K562 (cell line): ENCODE data around the gene PTGER4. TPM values are rescaled to one million over a fixed set of nuclear protein-coding genes. Genes with fewer than 3 reads are reported as not detected.

ENCODE experiments used
- ATAC-seq: fragments of 200-7000 bp; cut with Tn5 transposase; 3 replicates; pipeline ENCODE4 v1.9.1; 2020; ENCODE audit warnings: moderate library complexity
- BruUV-seq: library from RNA; stranded (reverse); fragments of 400-500 nt; replicated peaks from 2 replicates; lab custom pipeline; 2021; lab: Mats Ljungman, UMichigan
- CTCF ChIA-PET: fragments of 300-600 bp; formaldehyde crosslinking; extraction: SDS; loops from one replicate; lab custom pipeline; 2021; ENCODE audit warnings: low intra/inter-chr PET ratio; lab: Yijun Ruan, JAX
- POLR2A ChIA-PET: fragments of 300-600, 350-650 bp; sonication (Branson Sonifier 250); formaldehyde crosslinking; extraction: SDS; loops from one replicate; lab custom pipeline; 2021; ENCODE audit warnings: antibody characterized with exemption, inconsistent platforms; lab: Yijun Ruan, JAX
- DNase-seq, 4 experiments: peaks; one replicate each; pipeline versions ENCODE4 v3.0.0 to v3.0.0-alpha.2; 2011 to 2018; ENCODE audit warnings: low spot score in 3 of 4, mixed read lengths in 3 of 4; ENCODE audit errors: extremely low read depth in 1 of 4
- FAIRE-seq: peaks from 2 replicates; lab custom pipeline; 2011; peaks lifted over from hg19 to GRCh38; lab: Jason Lieb, UNC
- H2AFZ ChIP-seq: 2 replicates; pipeline ENCODE4 v1.6.0; 2011; ENCODE audit warnings: low read depth, low read length, control low read depth, inconsistent platforms
- H3K27ac ChIP-seq: fragments of 200-600 bp; 3 replicates; pipeline ENCODE4 v1.8.0; 2011; ENCODE audit warnings: low read depth, mild to moderate bottlenecking, control low read depth, inconsistent platforms, low read length, moderate library complexity, mixed read lengths; ENCODE audit errors: extremely low read depth
- H3K27me3 ChIP-seq, 2 experiments: fragments of 300-600 bp in 1 of 2; 2 replicates in 1 of 2; 3 replicates in 1 of 2; pipeline versions ENCODE4 v1.6.0 to v1.8.0; 2011; ENCODE audit warnings: inconsistent platforms in 2 of 2, low read length in 2 of 2, mild to moderate bottlenecking in 1 of 2, mixed read lengths in 1 of 2, moderate library complexity in 1 of 2; ENCODE audit not compliant: control insufficient read depth in 2 of 2, insufficient read depth in 2 of 2
- H3K36me3 ChIP-seq: fragments of 300-600 bp; 3 replicates; pipeline ENCODE4 v1.8.0; 2011; ENCODE audit warnings: mild to moderate bottlenecking, low read length, inconsistent platforms; ENCODE audit not compliant: control insufficient read depth, insufficient read depth
- H3K4me1 ChIP-seq, 2 experiments: fragments of 200-600 bp in 1 of 2; replicated peaks in 1 of 2; 2 replicates in 1 of 2; 3 replicates in 1 of 2; pipeline versions ENCODE4 v1.5.1 to v1.8.0; 2011; ENCODE audit warnings: inconsistent platforms in 2 of 2, low read length in 2 of 2, mild to moderate bottlenecking in 1 of 2, mixed read lengths in 1 of 2, moderate library complexity in 1 of 2; ENCODE audit not compliant: control insufficient read depth in 2 of 2, insufficient read depth in 2 of 2
- H3K4me2 ChIP-seq: 2 replicates; pipeline ENCODE4 v1.6.1; 2011; ENCODE audit warnings: low read length, control low read depth, inconsistent platforms, mixed read lengths; ENCODE audit not compliant: insufficient read depth
- H3K4me3 ChIP-seq: fragments of 200-600 bp; sonication (generic), shearing (Covaris generic); 2 replicates; pipeline ENCODE4 v1.5.1; 2016; ENCODE audit warnings: control low read depth, inconsistent platforms
- H3K79me2 ChIP-seq: fragments of 200-600 bp; 3 replicates; pipeline ENCODE4 v1.8.0; 2011; ENCODE audit warnings: low read length, inconsistent platforms; ENCODE audit not compliant: control insufficient read depth, insufficient read depth
- H3K9ac ChIP-seq, 2 experiments: 2 replicates each; pipeline versions ENCODE4 v1.6.0 to v1.6.1; 2011; ENCODE audit warnings: low read depth in 2 of 2, low read length in 2 of 2, control low read depth in 1 of 2, inconsistent platforms in 1 of 2, mild to moderate bottlenecking in 1 of 2, mixed read lengths in 1 of 2; ENCODE audit not compliant: insufficient read depth in 1 of 2
- H3K9me1 ChIP-seq: one replicate; pipeline ENCODE4 v1.6.0; 2011; ENCODE audit warnings: inconsistent platforms, mild to moderate bottlenecking, low read length, moderate library complexity; ENCODE audit not compliant: control insufficient read depth, insufficient read depth
- H3K9me3 ChIP-seq: replicated peaks from 2 replicates; pipeline ENCODE4 v1.5.1; 2011; ENCODE audit warnings: low read depth, low read length, inconsistent platforms; ENCODE audit not compliant: control insufficient read depth, insufficient read depth
- H4K20me1 ChIP-seq: replicated peaks from 2 replicates; pipeline ENCODE4 v1.6.1; 2011; ENCODE audit warnings: low read length, inconsistent platforms, mixed read lengths; ENCODE audit not compliant: control insufficient read depth, insufficient read depth
- ARID2 ChIP-seq: fragments of 450-650 bp; IDR thresholded peaks from 2 replicates; pipeline ENCODE4 v1.6.1; 2017; ENCODE audit warnings: antibody characterized with exemption, mild to moderate bottlenecking
- BACH1 ChIP-seq: fragments of 200-800 bp; sonication (Bioruptor generic); IDR thresholded peaks from 2 replicates; pipeline ENCODE4 v1.6.1; 2016; ENCODE audit warnings: missing genetic modification characterization, missing compliant biosample characterization
- CBX8 ChIP-seq: fragments of 200-600 bp; sonication (generic); IDR thresholded peaks from 2 replicates; pipeline ENCODE4 v1.6.1; 2012; ENCODE audit warnings: borderline replicate concordance, mixed run types, low read depth, mild to moderate bottlenecking, moderate library complexity, mixed read lengths, low read length, control low read depth, inconsistent platforms; ENCODE audit not compliant: poor library complexity, severe bottlenecking; ENCODE audit errors: extremely low read depth
- CEBPB ChIP-seq: fragments of 450-650 bp; IDR thresholded peaks from 2 replicates; pipeline ENCODE4 v1.6.1; 2016; ENCODE audit warnings: missing genetic modification characterization, missing compliant biosample characterization
- CEBPG ChIP-seq, 3 experiments: fragments of 200-800 bp in 1 of 3; sonication (Bioruptor generic) in 1 of 3; sonication (generic) in 1 of 3; formaldehyde crosslinking in 1 of 3; IDR thresholded peaks in 2 of 3; conservative IDR thresholded peaks in 1 of 3; 2 replicates each; pipeline versions ENCODE4 v1.6.1 to v1.8.0; 2016 to 2022; ENCODE audit warnings: missing compliant biosample characterization in 2 of 3, missing genetic modification characterization in 2 of 3, mild to moderate bottlenecking in 1 of 3, missing genetic modification reagents in 1 of 3
- TARDBP ChIP-seq: fragments of 450-650 bp; IDR thresholded peaks from 2 replicates; pipeline ENCODE4 v1.6.1; 2016
- XRCC5 ChIP-seq: fragments of 200-400 bp; formaldehyde crosslinking; IDR thresholded peaks from 2 replicates; pipeline ENCODE4 v1.6.1; 2017; ENCODE audit warnings: low read depth, mild to moderate bottlenecking, low read length
- WGBS: fragments of 100-300 bp; shearing (Covaris generic); methylation state at CpG from one replicate; pipeline ENCODE4 v1.1.6; 2016; ENCODE audit warnings: low coverage, mixed read lengths; ENCODE audit not compliant: insufficient coverage; ENCODE audit errors: missing lambda C conversion rate; 5-methylcytosine and 5-hydroxymethylcytosine counted together
- in situ Hi-C: fragments of 300-500 bp; cut with MboI; formaldehyde crosslinking; loops from 4 replicates; pipeline ENCODE4 v1.15.0; 2018; ENCODE audit warnings: inconsistent platforms, mixed read lengths
- intact Hi-C: fragments of 100-400 bp; cut with micrococcal nuclease; formaldehyde crosslinking; loops from 2 replicates; pipeline ENCODE4 v1.14.2; 2022
- polyA plus RNA-seq, 8 experiments: library from polyadenylated mRNA; depleted of rRNA in 4 of 8; stranded (reverse) in 5 of 8; unstranded in 3 of 8; fragments of >200 nt; fragmentation: Nextera tagmentation in 2 of 8; fragmentation: Illumina TruSeq in 1 of 8; extraction: Ambion mirVana in 2 of 8; extraction: Trizol in 1 of 8; gene quantifications; 2 replicates each; pipeline versions ENCODE4 v1.2.1 to v1.2.3, GENCODE V29; 2011 to 2014; ENCODE audit warnings: inconsistent platforms in 1 of 8, missing spikeins in 1 of 8
- total RNA-seq, 7 experiments: library from RNA; depleted of rRNA in 6 of 7; stranded (reverse); fragments of >200 nt in 6 of 7; fragmentation: Illumina TruSeq in 2 of 7; extraction: Trizol in 2 of 7; gene quantifications; 2 replicates each; pipeline versions ENCODE4 v1.2.1 to v1.2.3, GENCODE V29; 2011 to 2021; ENCODE audit warnings: low replicate concordance in 1 of 7
- TF ChIP-seq, protein P1 (sequence below): fragments of 450-650 bp; IDR thresholded peaks from 2 replicates; pipeline ENCODE4 v1.6.1; 2016; ENCODE audit warnings: low read depth
- TF ChIP-seq, protein P2 (sequence below): IDR thresholded peaks from 2 replicates; pipeline ENCODE4 v1.6.1; 2012; ENCODE audit warnings: low read depth, low read length, improper control_type of control experiment, borderline replicate concordance

Gene PTGER4
- total and polyA plus RNA-seq, 9 of the 15 experiments (the other 6 are each of a cell fraction or from before 2014, with no cell fraction given): 0.31 TPM; not detected in 8

DNA sequence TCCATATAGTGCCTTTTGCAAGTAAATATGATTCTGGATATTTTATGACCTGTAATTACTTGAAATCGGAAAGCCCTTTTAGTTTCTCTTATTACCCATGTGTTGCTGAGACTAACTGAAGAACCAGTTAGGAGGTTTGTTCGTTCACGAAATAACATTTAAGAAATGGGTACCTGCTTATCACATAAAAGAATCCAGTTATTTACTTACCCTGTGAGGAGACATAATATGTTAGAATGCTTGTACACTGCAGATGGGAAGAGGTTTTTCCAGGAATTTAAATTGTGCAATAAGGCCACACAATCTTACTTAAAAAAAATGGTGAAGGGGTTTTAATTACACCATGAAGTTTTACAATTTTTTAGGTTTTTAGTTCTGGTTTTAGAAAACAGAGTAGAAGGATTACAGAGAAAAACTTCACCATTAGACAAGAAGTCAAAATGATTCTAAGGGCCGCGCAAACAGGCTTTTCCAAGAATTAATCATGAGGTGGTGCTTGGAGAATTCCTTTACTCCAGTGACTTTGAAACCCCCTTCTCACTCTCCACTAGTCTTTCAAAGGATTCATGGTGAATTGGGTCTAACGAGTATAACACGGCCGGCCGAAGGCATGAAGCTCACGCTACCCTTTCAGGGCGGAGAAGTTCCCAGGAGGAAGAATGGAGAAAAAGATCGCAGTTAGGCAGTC, 1.1 kb upstream of the PTGER4 start:
- intact Hi-C loops (no loop called here), in situ Hi-C loops (loop anchor here (25.0 kb wide), 1 partner anchor 741 kb away; no protein-coding TSS in a partner anchor)
- H3K27me3 ChIP-seq: peaks cover 14% of the 10 kb centered on the region in 2 experiments
- H3K9me1 ChIP-seq: no peaks in the 10 kb centered on the region
- ATAC-seq (no peak), FAIRE-seq (no peak), DNase-seq (peak in 1 of 4 experiments; percentile 19)
- no peaks in the 10 kb centered on the region for H3K9me3 ChIP-seq
- H3K27ac ChIP-seq: no peak overlapping the region
- H3K4me1 ChIP-seq: peaks cover 0 to 23% of the 10 kb centered on the region in 2 experiments; a peak in 2 of 5 replicates
- CTCF ChIA-PET: no interaction called here
- POLR2A ChIA-PET: no interaction called here
- H4K20me1 ChIP-seq: no peaks in the 10 kb centered on the region
- H3K4me3 ChIP-seq: no peak overlapping the region
- peak overlapping the region; percentile 81; the same call in 1 of the 2 replicates for H3K4me2 ChIP-seq
- 0 out of 2 replicates have a peak overlapping the region, but pooled peaks have one; percentile 37 for H2AFZ ChIP-seq
- H3K36me3 ChIP-seq: no peaks in the 10 kb centered on the region
- no TSS peak for BruUV-seq
- no peak overlapping the region for H3K9ac ChIP-seq
- WGBS: 7% methylated on average over 12 of the region's 12 CpGs
- H3K79me2 ChIP-seq: no peaks in the 10 kb centered on the region
- TF ChIP-seq, protein P1, sequence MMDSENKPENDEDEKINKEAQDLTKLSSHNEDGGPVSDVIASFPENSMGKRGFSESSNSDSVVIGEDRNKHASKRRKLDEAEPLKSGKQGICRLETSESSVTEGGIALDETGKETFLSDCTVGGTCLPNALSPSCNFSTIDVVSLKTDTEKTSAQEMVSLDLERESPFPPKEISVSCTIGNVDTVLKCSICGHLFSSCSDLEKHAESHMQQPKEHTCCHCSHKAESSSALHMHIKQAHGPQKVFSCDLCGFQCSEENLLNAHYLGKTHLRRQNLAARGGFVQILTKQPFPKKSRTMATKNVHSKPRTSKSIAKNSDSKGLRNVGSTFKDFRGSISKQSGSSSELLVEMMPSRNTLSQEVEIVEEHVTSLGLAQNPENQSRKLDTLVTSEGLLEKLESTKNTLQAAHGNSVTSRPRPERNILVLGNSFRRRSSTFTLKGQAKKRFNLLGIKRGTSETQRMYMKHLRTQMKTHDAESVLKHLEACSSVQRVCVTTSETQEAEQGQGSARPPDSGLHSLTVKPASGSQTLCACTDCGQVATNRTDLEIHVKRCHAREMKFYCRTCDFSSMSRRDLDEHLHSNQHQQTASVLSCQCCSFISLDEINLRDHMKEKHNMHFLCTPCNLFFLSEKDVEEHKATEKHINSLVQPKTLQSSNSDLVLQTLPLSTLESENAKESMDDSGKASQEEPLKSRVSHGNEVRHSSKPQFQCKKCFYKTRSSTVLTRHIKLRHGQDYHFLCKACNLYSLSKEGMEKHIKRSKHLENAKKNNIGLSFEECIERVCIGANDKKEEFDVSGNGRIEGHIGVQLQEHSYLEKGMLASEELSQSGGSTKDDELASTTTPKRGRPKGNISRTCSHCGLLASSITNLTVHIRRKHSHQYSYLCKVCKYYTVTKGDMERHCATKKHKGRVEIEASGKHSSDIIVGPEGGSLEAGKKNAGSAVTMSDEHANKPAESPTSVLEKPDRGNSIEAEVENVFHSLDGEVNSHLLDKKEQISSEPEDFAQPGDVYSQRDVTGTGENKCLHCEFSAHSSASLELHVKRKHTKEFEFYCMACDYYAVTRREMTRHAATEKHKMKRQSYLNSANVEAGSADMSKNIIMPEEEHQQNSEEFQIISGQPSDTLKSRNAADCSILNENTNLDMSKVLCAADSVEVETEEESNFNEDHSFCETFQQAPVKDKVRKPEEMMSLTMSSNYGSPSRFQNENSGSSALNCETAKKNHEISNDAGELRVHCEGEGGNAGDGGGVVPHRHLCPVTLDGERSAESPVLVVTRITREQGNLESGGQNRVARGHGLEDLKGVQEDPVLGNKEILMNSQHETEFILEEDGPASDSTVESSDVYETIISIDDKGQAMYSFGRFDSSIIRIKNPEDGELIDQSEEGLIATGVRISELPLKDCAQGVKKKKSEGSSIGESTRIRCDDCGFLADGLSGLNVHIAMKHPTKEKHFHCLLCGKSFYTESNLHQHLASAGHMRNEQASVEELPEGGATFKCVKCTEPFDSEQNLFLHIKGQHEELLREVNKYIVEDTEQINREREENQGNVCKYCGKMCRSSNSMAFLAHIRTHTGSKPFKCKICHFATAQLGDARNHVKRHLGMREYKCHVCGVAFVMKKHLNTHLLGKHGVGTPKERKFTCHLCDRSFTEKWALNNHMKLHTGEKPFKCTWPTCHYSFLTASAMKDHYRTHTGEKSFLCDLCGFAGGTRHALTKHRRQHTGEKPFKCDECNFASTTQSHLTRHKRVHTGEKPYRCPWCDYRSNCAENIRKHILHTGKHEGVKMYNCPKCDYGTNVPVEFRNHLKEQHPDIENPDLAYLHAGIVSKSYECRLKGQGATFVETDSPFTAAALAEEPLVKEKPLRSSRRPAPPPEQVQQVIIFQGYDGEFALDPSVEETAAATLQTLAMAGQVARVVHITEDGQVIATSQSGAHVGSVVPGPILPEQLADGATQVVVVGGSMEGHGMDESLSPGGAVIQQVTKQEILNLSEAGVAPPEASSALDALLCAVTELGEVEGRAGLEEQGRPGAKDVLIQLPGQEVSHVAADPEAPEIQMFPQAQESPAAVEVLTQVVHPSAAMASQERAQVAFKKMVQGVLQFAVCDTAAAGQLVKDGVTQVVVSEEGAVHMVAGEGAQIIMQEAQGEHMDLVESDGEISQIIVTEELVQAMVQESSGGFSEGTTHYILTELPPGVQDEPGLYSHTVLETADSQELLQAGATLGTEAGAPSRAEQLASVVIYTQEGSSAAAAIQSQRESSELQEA: no peak
- peak; percentile 70 for TF ChIP-seq CEBPB (tag)
- no peak for TF ChIP-seq TARDBP
- TF ChIP-seq ARID2: no peak
- TF ChIP-seq CBX8: peak; percentile 85
- TF ChIP-seq BACH1 (tag): no peak
- no peak for TF ChIP-seq XRCC5
- TF ChIP-seq, protein P2, sequence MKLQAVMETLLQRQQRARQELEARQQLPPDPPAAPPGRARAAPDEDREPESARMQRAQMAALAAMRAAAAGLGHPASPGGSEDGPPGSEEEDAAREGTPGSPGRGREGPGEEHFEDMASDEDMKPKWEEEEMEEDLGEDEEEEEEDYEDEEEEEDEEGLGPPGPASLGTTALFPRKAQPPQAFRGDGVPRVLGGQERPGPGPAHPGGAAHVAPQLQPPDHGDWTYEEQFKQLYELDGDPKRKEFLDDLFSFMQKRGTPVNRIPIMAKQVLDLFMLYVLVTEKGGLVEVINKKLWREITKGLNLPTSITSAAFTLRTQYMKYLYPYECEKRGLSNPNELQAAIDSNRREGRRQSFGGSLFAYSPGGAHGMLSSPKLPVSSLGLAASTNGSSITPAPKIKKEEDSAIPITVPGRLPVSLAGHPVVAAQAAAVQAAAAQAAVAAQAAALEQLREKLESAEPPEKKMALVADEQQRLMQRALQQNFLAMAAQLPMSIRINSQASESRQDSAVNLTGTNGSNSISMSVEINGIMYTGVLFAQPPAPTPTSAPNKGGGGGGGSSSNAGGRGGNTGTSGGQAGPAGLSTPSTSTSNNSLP: no peak
- TF ChIP-seq CEBPG (CRISPR knock-in tag; IDR thresholded peaks at IDR 0.05): no peak
- peak; percentile 38 to 42; a peak in 1 of 4 replicates for TF ChIP-seq CEBPG (tag; conservative IDR thresholded peaks at IDR 0.05 in 1 of 2, IDR thresholded peaks at IDR 0.05 in 1 of 2)
